Lower lobe of right lung (tissue), 2 donors: ENCODE results near the gene SPAST. TPM values are rescaled to one million over a fixed set of nuclear protein-coding genes. Genes with fewer than 3 reads are reported as not detected.
A peak's percentile ranks its signal among the peaks of the same experiment; 100 is the strongest.
"Not testable (repeated sequence)": the region's sequence is repeated elsewhere in the genome, so short reads cannot be mapped to it uniquely, and the experiment has no call there.

Source experiments
- ATAC-seq, 2 donors: fragments of 200-7000 bp; cut with Tn5 transposase; one replicate each; pipeline ENCODE4 v1.9.1; 2020 to 2022; ENCODE audit warnings: mild to moderate bottlenecking in 2 of 2, moderate library complexity in 2 of 2
- DNase-seq: peaks from one replicate; pipeline ENCODE4 v3.0.0-alpha.2; 2020
- H3K27ac ChIP-seq: fragments of 200-600 bp; one replicate; pipeline ENCODE4 v1.8.0; 2022
- H3K27me3 ChIP-seq: fragments of 200-600 bp; one replicate; pipeline ENCODE4 v1.8.0; 2022; ENCODE audit warnings: low read depth
- H3K36me3 ChIP-seq: fragments of 200-600 bp; one replicate; pipeline ENCODE4 v1.8.0; 2022; ENCODE audit warnings: mild to moderate bottlenecking
- H3K4me1 ChIP-seq: fragments of 200-600 bp; one replicate; pipeline ENCODE4 v1.8.0; 2022
- H3K4me3 ChIP-seq: fragments of 200-600 bp; one replicate; pipeline ENCODE4 v1.8.0; 2022; ENCODE audit warnings: mild to moderate bottlenecking
- H3K9me3 ChIP-seq: fragments of 200-600 bp; one replicate; pipeline ENCODE4 v1.8.0; 2022
- CTCF ChIP-seq: fragments of 200-600 bp; IDR thresholded peaks from one replicate; pipeline ENCODE4 v1.8.0; 2022; ENCODE audit warnings: antibody characterized with exemption, mild to moderate bottlenecking
- intact Hi-C: fragments of 100-400 bp; cut with DNase I; formaldehyde crosslinking; loops from one replicate; pipeline ENCODE4 v1.11.0; 2022
- total RNA-seq: library from RNA; stranded (reverse); fragmentation: NEBNext Ultra II Directional; extraction: Animal tissue kit (Norgen Biotek cat#: 25700); gene quantifications from one replicate; pipeline ENCODE4 v1.2.1, GENCODE V29; 2021
- donor health status: DM: no; HTN: yes; CAD: no; lungs with severe emphysema.

SPAST gene
- total RNA-seq, 1 donor from 2014 or later = 18.7 TPM

- Histone ChIP-seq H3K27ac (no peak overlapping the region), H3K4me3 (no peak overlapping the region), H3K9me3 (no peaks in the 10 kb centered on the region), H3K4me1 (no peaks in the 10 kb centered on the region), H3K27me3 (no peaks in the 10 kb centered on the region), H3K36me3 (no peaks in the 10 kb centered on the region)
- DNase-seq (no peak), ATAC-seq (no peak)
- no peak for TF ChIP-seq CTCF
- intact Hi-C loops = no loop called here
Observed at GRCh38 chr2:32051836-32052439, 11.4 kb upstream of the SPAST start.

GRCh38 chr2:32054583-32054982 lies 8.8 kb upstream of the SPAST start:
- ATAC-seq, H3K4me1 ChIP-seq, intact Hi-C loops, DNase-seq, H3K27ac ChIP-seq, H3K36me3 ChIP-seq, H3K27me3 ChIP-seq, H3K9me3 ChIP-seq, H3K4me3 ChIP-seq: not testable (repeated sequence)

- no peak for TF ChIP-seq CTCF
- peaks cover 10% of the 10 kb centered on the region for H3K4me1 ChIP-seq
- H3K36me3 ChIP-seq = no peaks in the 10 kb centered on the region
- H3K27me3 ChIP-seq = no peaks in the 10 kb centered on the region
- no peak overlapping the region for H3K4me3 ChIP-seq
- DNase-seq (no peak), ATAC-seq (no peak)
- no peak overlapping the region for H3K27ac ChIP-seq
- no peaks in the 10 kb centered on the region for H3K9me3 ChIP-seq
- intact Hi-C loops = no loop called here
Observed at GRCh38 chr2:32058130-32058529, 5.2 kb upstream of the SPAST start.

GRCh38 chr2:32060266-32060665 lies 3.1 kb upstream of the SPAST start:
- H3K27ac ChIP-seq = no peak overlapping the region
- no peak for ATAC-seq
- H3K27me3 ChIP-seq = no peaks in the 10 kb centered on the region
- intact Hi-C loops = no loop called here
- H3K4me1 ChIP-seq = peaks cover 19% of the 10 kb centered on the region
- H3K9me3 ChIP-seq = no peaks in the 10 kb centered on the region
- no peak for TF ChIP-seq CTCF
- DNase-seq = no peak
- no peaks in the 10 kb centered on the region for H3K36me3 ChIP-seq
- H3K4me3 ChIP-seq = no peak overlapping the region

GRCh38 chr2:32061430-32061829 lies 1.9 kb upstream of the SPAST start:
- H3K4me3 ChIP-seq = no peak overlapping the region
- no peaks in the 10 kb centered on the region for H3K27me3 ChIP-seq
- no peak for TF ChIP-seq CTCF
- H3K9me3 ChIP-seq = no peaks in the 10 kb centered on the region
- H3K36me3 ChIP-seq = peaks cover 5% of the 10 kb centered on the region
- DNase-seq (no peak), ATAC-seq (no peak)
- H3K4me1 ChIP-seq = peaks cover 27% of the 10 kb centered on the region
- intact Hi-C loops = no loop called here
- no peak overlapping the region for H3K27ac ChIP-seq

- intact Hi-C loops = no loop called here
- Histone ChIP-seq H3K9me3 (no peaks in the 10 kb centered on the region), H3K4me3 (peak overlapping the region; percentile 97), H3K4me1 (peaks cover 27% of the 10 kb centered on the region), H3K27me3 (no peaks in the 10 kb centered on the region), H3K27ac (peak overlapping the region; percentile 86), H3K36me3 (peaks cover 6% of the 10 kb centered on the region)
- no peak for TF ChIP-seq CTCF
- ATAC-seq (peak; percentile 20 to 53), DNase-seq (no peak)
Observed at GRCh38 chr2:32061973-32062861, 1.1 kb upstream of the SPAST start.
